Kidney (tissue), 14 donors: ENCODE data around the gene BPIFA1. TPM values are rescaled to one million over a fixed set of nuclear protein-coding genes. Genes with fewer than 3 reads are reported as not detected.

Experiments used
- DNase-seq, 5 donors: peaks; one replicate each; pipeline ENCODE4 v3.0.0-alpha.2; 2013 to 2020
- FAIRE-seq: peaks from 2 replicates; lab custom pipeline; 2012; peaks lifted over from hg19 to GRCh38; lab: Jason Lieb, UNC
- H3K27ac ChIP-seq, 2 donors: one replicate each; pipeline ENCODE4 v1.7.0; 2013; ENCODE audit warnings: low read depth in 2 of 2, low read length in 2 of 2, inconsistent platforms in 1 of 2
- H3K27me3 ChIP-seq: one replicate; pipeline ENCODE4 v1.7.1; 2013; ENCODE audit warnings: low read length, inconsistent platforms; ENCODE audit not compliant: control insufficient read depth, insufficient read depth
- H3K36me3 ChIP-seq, 3 donors: one replicate each; pipeline versions ENCODE4 v1.7.0 to v1.7.1; 2013; ENCODE audit warnings: low read length in 3 of 3, control low read depth in 1 of 3, inconsistent platforms in 1 of 3; ENCODE audit not compliant: insufficient read depth in 3 of 3, control insufficient read depth in 2 of 3
- H3K4me1 ChIP-seq, 3 donors: one replicate each; pipeline versions ENCODE4 v1.7.0 to v1.7.1; 2013; ENCODE audit warnings: low read length in 3 of 3, inconsistent platforms in 1 of 3, low read depth in 1 of 3; ENCODE audit not compliant: control insufficient read depth in 2 of 3, insufficient read depth in 2 of 3
- H3K4me3 ChIP-seq, 3 donors: one replicate each; pipeline versions ENCODE4 v1.7.0 to v1.8.1; 2013; ENCODE audit warnings: low read length in 3 of 3, control low read depth in 1 of 3, inconsistent platforms in 1 of 3
- H3K9ac ChIP-seq, 3 donors: one replicate each; pipeline versions ENCODE4 v1.7.0 to v1.7.1; 2013; ENCODE audit warnings: low read length in 3 of 3, control low read depth in 1 of 3, inconsistent platforms in 1 of 3
- H3K9me3 ChIP-seq, 3 donors: one replicate each; pipeline versions ENCODE4 v1.7.0 to v1.7.1; 2013; ENCODE audit warnings: low read length in 3 of 3, control low read depth in 1 of 3, inconsistent platforms in 1 of 3; ENCODE audit not compliant: control insufficient read depth in 2 of 3, insufficient read depth in 1 of 3
- CTCF ChIP-seq: IDR thresholded peaks from 3 replicates; pipeline ENCODE4 v1.5.1; 2012; ENCODE audit warnings: mild to moderate bottlenecking, moderate library complexity, borderline replicate concordance; ENCODE audit not compliant: insufficient read depth; ENCODE audit errors: extremely low read depth
- intact Hi-C: fragments of 100-400 bp; cut with DNase I; formaldehyde crosslinking; loops from one replicate; pipeline ENCODE4 v1.11.1; 2022
- polyA plus RNA-seq: library from polyadenylated mRNA; stranded (reverse); fragments of 350-450 nt; fragmentation: Illumina TruSeq; extraction: RNeasy Lipid Tissue Mini Kit (QIAGEN cat#74804); gene quantifications from one replicate; pipeline ENCODE4 v1.2.3, GENCODE V29; 2014; ENCODE audit warnings: low read depth, low replicate concordance; ENCODE audit not compliant: insufficient read depth
- total RNA-seq: library from RNA; stranded (reverse); fragmentation: NEBNext Ultra II Directional; extraction: Animal tissue kit (Norgen Biotek cat#: 25700); gene quantifications from one replicate; pipeline ENCODE4 v1.2.1, GENCODE V29; 2021
- donor health status: control.
- donor health status: control.
- donor health status: control.
- donor health status: control.
- donor health status: control.
- donor health status: DM: yes; HTN: yes; CAD: no.
- donor health status: Normal renal cell carcinoma (clear cell type).

The BPIFA1 gene
- total and polyA plus RNA-seq, 2 donors from 2014 or later, result not detected

GRCh38 chr20:33275215-33275614 lies 39.4 kb downstream of the BPIFA1 start:
- Histone ChIP-seq H3K4me1 (peaks cover 0 to 6% (median 0%) of the 10 kb centered on the region in 3 donors), H3K27me3 (no peaks in the 10 kb centered on the region), H3K9ac (no peak overlapping the region), H3K36me3 (no peaks in the 10 kb centered on the region), H3K4me3 (no peak overlapping the region), H3K9me3 (no peaks in the 10 kb centered on the region), H3K27ac (no peak overlapping the region)
- intact Hi-C loops, result no loop called here
- DNase-seq (peak in 1 of 5 donors; percentile 3), FAIRE-seq (no peak)
- no peak for TF ChIP-seq CTCF

- no peaks in the 10 kb centered on the region for H3K9me3 ChIP-seq
- intact Hi-C loops, result no loop called here
- no peak overlapping the region for H3K4me3 ChIP-seq
- H3K36me3 ChIP-seq, result no peaks in the 10 kb centered on the region
- no peak for TF ChIP-seq CTCF
- no peak overlapping the region for H3K9ac ChIP-seq
- DNase-seq (peak in 1 of 5 donors; percentile 15), FAIRE-seq (no peak)
- H3K27me3 ChIP-seq, result no peaks in the 10 kb centered on the region
- H3K4me1 ChIP-seq, result peaks cover 0 to 6% (median 0%) of the 10 kb centered on the region in 3 donors
- H3K27ac ChIP-seq, result no peak overlapping the region
Observed at GRCh38 chr20:33275871-33276270, 40.1 kb downstream of the BPIFA1 start.

- H3K36me3 ChIP-seq, result no peaks in the 10 kb centered on the region
- no peak for TF ChIP-seq CTCF
- no peak overlapping the region for H3K4me3 ChIP-seq
- FAIRE-seq (no peak), DNase-seq (peak in 1 of 5 donors; percentile 22)
- no peak overlapping the region for H3K9ac ChIP-seq
- peaks cover 0 to 6% (median 0%) of the 10 kb centered on the region in 3 donors for H3K4me1 ChIP-seq
- H3K9me3 ChIP-seq, result no peaks in the 10 kb centered on the region
- H3K27me3 ChIP-seq, result no peaks in the 10 kb centered on the region
- intact Hi-C loops, result no loop called here
- no peak overlapping the region for H3K27ac ChIP-seq
Observed at GRCh38 chr20:33276303-33277113, 40.7 kb downstream of the BPIFA1 start.
